ENCODE data around the gene PTPRD.

DNA sequence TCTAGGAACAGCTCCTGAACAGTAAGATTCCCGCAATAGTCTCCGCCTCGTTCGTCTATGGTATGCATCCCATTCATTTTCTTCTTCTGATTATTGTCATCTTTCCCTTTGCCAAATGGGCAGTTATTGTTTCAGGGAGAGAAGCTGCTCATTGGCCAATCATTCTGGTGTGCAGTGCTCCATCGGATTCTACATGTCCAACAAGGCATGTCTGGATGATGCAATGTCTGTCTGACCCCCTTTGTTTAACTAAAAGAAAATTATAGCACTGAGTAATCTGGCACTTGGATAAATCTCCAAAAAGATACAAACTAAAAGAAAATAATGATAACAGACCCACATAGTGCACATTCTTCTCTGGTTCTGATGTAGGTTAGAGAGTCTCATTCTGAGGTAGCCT, 2297.6 kb downstream of the PTPRD start:
- TF ChIP-seq POLR2A (IDR thresholded peaks at IDR 0.05) (no peak), POLR2AphosphoS5 (IDR thresholded peaks at IDR 0.05) (no peak)
